ENCODE data around the gene ADSL. TPM values are rescaled to one million over a fixed set of nuclear protein-coding genes. Genes with fewer than 3 reads are reported as not detected.

ADSL gene
- total and polyA plus RNA-seq, 2 of the 4 experiments (the other 2 are of a cell fraction): 93.6 to 229 TPM

DNA sequence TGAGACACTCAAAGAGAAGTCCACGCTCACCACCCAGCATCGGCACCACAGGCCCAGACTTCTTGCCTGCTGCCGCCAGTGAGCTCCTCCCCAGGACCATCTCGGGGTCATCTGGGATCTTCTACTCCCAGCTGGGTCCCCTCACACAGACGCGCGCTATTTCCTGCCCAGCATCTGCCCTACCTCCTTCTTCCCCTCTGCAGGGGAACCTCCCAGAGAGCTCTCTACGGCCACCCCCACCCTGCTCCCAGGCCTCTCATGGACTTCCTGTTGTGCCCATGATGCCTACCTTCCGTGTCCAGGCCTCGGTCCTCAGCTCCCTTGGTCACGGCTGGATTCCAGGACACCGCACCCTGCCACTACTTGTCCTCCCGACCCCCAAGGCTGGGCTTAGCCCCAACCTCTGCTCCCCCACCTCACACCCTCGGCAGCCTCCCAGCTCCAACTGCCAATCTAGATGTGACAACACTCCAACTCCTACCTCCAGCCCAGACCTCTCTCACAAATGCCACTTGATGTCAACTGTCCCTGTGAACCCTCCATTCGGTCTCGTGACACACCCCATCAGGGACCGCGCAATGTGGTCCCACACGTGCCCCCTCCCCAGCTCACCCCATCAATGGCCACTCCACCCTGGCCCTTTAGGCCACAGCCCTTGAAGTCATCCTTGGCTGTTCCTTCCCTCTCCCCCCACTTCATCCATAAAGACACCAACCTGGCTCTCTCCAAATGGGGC is 69.4 kb downstream of the ADSL start:
- Histone ChIP-seq H4K91ac (ENCODE audit: insufficient read depth, low read depth, low read length) (no peak overlapping the region; the same call in 1 of the 2 replicates), H3K4me3 (ENCODE audit: insufficient read depth, low read depth, low read length) (no peak overlapping the region), H3K4ac (ENCODE audit: low read depth, low read length) (peak overlapping the region; percentile 43; the same call in 1 of the 2 replicates), H3K27me3 (ENCODE audit: control insufficient read depth, insufficient read depth, low read length) (no peaks in the 10 kb centered on the region), H3K9me3 (ENCODE audit: control insufficient read depth, insufficient read depth, low read length) (no peaks in the 10 kb centered on the region), H2AK9ac (replicated peaks; ENCODE audit: low read depth, low read length, poor library complexity) (peak overlapping the region; percentile 72), H3K23ac (ENCODE audit: low read depth, low read length) (no peak overlapping the region), H2BK20ac (ENCODE audit: low read depth, low read length) (no peak overlapping the region), H2BK120ac (ENCODE audit: low read depth, low read length) (no peak overlapping the region), H2AK5ac (ENCODE audit: low read depth, low read length) (no peak overlapping the region), H2BK5ac (ENCODE audit: low read depth, low read length, poor library complexity, severe bottlenecking) (no peak overlapping the region), H3K18ac (ENCODE audit: low read depth, low read length) (no peak overlapping the region; the same call in 1 of the 2 replicates), H3K4me1 (ENCODE audit: control insufficient read depth, insufficient read depth, low read length) (peaks cover 5% of the 10 kb centered on the region; the same call in 1 of the 2 replicates), H3K56ac (ENCODE audit: extremely low read depth, insufficient read depth, low read length) (no peak overlapping the region), H3K79me1 (ENCODE audit: low read depth in 1 of 2, low read length in 2 of 2) (peaks cover 4 to 70% of the 10 kb centered on the region in 2 experiments; a peak in 3 of 4 replicates), H4K8ac (ENCODE audit: low read depth in 2 of 2, low read length in 2 of 2) (peak overlapping the region in 1 of 2 experiments; percentile 49; a peak in 2 of 4 replicates), H2BK15ac (ENCODE audit: low read depth, low read length) (no peak overlapping the region), H3K27ac (ENCODE audit: insufficient read depth, low read length) (peak overlapping the region; percentile 32; the same call in 1 of the 2 replicates), H3K14ac (replicated peaks; ENCODE audit: low read depth, low read length) (peak overlapping the region; percentile 53; the same call in 1 of the 2 replicates), H3K4me2 (ENCODE audit: low read depth, low read length) (no peak overlapping the region), H4K20me1 (ENCODE audit: insufficient read depth, low read length) (peaks cover 24% of the 10 kb centered on the region), H3K36me3 (ENCODE audit: control insufficient read depth, insufficient read depth, low read length) (peaks cover 60% of the 10 kb centered on the region), H2AFZ (replicated peaks; ENCODE audit: low read length, poor library complexity) (peak overlapping the region; percentile 41), H4K5ac (ENCODE audit: low read depth, low read length) (peak overlapping the region; percentile 15; the same call in 1 of the 2 replicates), H3K9ac (ENCODE audit: low read depth, low read length) (no peak overlapping the region), H3K9me1 (ENCODE audit: insufficient read depth, low read length) (peaks cover 13% of the 10 kb centered on the region; the same call in 1 of the 2 replicates)
- intact Hi-C loops (cut with micrococcal nuclease) (no loop called here), dilution Hi-C loops (cut with HindIII; ENCODE audit: low sequenced_read_pairs, unreplicated experiment) (no loop called here), in situ Hi-C loops (cut with MboI; ENCODE audit: low sequenced_read_pairs) (no loop called here)
- WGBS, 2 experiments (ENCODE audit: extremely low coverage in 2 of 2, insufficient read length in 1 of 2): 61% methylated on average over 15 of the region's 19 CpGs; no CpG with 5 or more reads in 1 of the 2 experiments
- POLR2A ChIA-PET (ENCODE audit: unreplicated experiment): no interaction called here
- CTCF ChIA-PET: no interaction called here
- ATAC-seq (ENCODE audit: low read depth) (peak; percentile 30), DNase-seq (peak; percentile 12)
- no TSS peak for BruUV-seq (replicated peaks)
- TF ChIP-seq, protein P1, sequence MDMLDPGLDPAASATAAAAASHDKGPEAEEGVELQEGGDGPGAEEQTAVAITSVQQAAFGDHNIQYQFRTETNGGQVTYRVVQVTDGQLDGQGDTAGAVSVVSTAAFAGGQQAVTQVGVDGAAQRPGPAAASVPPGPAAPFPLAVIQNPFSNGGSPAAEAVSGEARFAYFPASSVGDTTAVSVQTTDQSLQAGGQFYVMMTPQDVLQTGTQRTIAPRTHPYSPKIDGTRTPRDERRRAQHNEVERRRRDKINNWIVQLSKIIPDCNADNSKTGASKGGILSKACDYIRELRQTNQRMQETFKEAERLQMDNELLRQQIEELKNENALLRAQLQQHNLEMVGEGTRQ (IDR thresholded peaks at IDR 0.05; ENCODE audit: low read depth, low read length): no peak
- TF ChIP-seq MAFK (IDR thresholded peaks at IDR 0.05; ENCODE audit: low read depth, low read length) (no peak), SMC3 (IDR thresholded peaks at IDR 0.05; ENCODE audit: low read depth, low read length) (no peak), RFX5 (IDR thresholded peaks at IDR 0.05; ENCODE audit: low read depth, low read length) (no peak), CEBPB (IDR thresholded peaks at IDR 0.05; ENCODE audit: low read depth, low read length) (no peak), RCOR1 (IDR thresholded peaks at IDR 0.05; ENCODE audit: insufficient replicate concordance, low read length) (no peak), MAZ (IDR thresholded peaks at IDR 0.05; ENCODE audit: borderline replicate concordance, low read depth, low read length) (no peak), NFE2L2 (IDR thresholded peaks at IDR 0.05; ENCODE audit: low read depth, low read length) (no peak), RAD21 (IDR thresholded peaks at IDR 0.05; ENCODE audit: low read length) (no peak), CHD1 (IDR thresholded peaks at IDR 0.05; ENCODE audit: low read depth, low read length) (no peak), POLR2A (IDR thresholded peaks at IDR 0.05; ENCODE audit: low read depth, low read length) (no peak), MXI1 (IDR thresholded peaks at IDR 0.05; ENCODE audit: borderline replicate concordance, low read depth, low read length) (no peak), BHLHE40 (IDR thresholded peaks at IDR 0.05; ENCODE audit: low read depth, low read length) (no peak)
- TF ChIP-seq, protein P2, sequence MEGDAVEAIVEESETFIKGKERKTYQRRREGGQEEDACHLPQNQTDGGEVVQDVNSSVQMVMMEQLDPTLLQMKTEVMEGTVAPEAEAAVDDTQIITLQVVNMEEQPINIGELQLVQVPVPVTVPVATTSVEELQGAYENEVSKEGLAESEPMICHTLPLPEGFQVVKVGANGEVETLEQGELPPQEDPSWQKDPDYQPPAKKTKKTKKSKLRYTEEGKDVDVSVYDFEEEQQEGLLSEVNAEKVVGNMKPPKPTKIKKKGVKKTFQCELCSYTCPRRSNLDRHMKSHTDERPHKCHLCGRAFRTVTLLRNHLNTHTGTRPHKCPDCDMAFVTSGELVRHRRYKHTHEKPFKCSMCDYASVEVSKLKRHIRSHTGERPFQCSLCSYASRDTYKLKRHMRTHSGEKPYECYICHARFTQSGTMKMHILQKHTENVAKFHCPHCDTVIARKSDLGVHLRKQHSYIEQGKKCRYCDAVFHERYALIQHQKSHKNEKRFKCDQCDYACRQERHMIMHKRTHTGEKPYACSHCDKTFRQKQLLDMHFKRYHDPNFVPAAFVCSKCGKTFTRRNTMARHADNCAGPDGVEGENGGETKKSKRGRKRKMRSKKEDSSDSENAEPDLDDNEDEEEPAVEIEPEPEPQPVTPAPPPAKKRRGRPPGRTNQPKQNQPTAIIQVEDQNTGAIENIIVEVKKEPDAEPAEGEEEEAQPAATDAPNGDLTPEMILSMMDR (conservative IDR thresholded peaks at IDR 0.05; ENCODE audit: low read depth, low read length): no peak
